ENCODE data around the gene IFNAR2.
"Not testable (repeated sequence)": the region's sequence is repeated elsewhere in the genome, so short reads cannot be mapped to it uniquely, and the experiment has no call there.

The IFNAR2 gene

DNA sequence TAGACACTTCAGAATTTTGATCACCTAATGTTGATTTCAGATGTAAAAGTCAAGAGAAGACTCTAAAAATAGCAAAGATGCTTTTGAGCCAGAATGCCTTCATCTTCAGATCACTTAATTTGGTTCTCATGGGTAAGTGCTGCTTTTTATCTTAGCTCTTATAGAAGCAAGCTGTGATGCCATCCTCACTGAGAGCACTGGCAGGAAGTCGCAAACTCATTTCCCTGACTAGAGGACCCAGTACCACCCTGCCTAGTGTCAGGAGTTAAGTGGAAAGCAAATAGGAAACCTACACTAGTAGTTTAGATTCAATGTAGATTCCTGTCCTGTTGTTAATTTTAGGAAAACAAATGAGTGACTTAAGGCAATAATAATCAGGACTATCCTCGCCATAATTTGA, 12.1 kb downstream of the IFNAR2 start:
- in situ Hi-C loops (cut with HindIII; ENCODE audit: low sequenced_read_pairs), result no loop called here

DNA sequence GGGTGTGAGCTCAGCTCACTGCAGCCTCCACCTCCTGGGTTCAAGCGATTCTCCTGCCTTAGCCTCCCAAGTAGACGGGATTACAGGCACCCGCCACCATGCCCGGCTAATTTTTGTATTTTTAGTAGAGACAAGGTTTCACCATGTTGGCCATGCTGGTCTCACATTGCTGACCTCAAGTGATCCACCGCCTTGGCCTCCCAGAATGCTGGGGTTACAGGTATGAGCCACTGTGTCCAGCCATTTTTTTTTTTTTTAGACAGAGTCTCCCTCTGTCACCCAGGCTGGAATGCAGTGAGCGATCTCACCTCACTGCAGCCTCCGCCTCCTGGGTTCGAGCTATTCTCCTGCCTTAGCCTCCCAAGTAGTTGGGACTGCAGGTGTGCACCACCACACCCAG, 13.1 kb downstream of the IFNAR2 start:
- in situ Hi-C loops (cut with HindIII; ENCODE audit: low sequenced_read_pairs), result not testable (repeated sequence)

DNA sequence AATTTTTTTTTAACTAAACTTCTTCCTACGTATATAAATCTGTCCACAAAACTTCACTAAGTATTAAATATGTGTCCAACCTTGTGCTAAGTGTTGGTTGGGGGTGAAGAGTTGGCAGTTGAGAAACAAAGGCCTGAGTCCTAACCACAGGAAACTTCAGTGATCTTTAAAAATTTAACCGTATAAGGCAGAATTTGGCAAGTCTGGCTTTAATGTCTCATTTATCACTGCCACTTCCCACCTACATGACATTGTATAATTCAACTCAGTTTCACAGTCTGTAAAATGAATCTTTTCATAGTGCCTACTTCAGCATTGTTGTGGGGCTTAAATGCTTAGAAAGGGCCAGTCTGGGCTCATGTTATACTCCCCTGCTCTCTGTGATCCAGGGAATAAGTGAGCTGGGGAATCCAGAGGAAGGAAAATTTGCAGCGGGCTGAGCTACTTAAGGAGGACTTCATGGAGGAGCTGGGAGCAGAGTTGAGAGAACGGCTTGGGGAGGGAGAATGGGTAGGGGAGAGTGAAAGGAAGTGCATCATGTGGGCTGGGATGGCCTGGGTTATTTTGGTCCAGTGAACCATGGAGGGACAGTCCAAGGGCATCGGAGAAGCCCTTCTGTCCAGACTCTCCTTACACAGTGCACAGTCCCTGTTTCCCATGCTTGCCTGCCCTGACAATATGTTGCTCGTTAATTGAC, 14.5 kb downstream of the IFNAR2 start:
- in situ Hi-C loops (cut with HindIII; ENCODE audit: low sequenced_read_pairs), result no loop called here

DNA sequence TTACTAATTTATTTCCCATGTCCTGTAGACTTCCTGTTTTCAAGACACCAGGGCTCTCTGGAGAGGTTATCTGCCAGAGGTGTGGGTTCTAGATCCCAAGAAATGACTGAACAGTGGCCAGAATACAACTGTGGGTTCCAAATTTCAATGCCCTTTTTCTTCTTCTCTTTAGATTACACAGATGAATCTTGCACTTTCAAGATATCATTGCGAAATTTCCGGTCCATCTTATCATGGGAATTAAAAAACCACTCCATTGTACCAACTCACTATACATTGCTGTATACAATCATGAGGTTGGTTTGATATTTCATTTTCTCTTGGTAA, 15.0 kb downstream of the IFNAR2 start:
- in situ Hi-C loops (cut with HindIII; ENCODE audit: low sequenced_read_pairs), result no loop called here

DNA sequence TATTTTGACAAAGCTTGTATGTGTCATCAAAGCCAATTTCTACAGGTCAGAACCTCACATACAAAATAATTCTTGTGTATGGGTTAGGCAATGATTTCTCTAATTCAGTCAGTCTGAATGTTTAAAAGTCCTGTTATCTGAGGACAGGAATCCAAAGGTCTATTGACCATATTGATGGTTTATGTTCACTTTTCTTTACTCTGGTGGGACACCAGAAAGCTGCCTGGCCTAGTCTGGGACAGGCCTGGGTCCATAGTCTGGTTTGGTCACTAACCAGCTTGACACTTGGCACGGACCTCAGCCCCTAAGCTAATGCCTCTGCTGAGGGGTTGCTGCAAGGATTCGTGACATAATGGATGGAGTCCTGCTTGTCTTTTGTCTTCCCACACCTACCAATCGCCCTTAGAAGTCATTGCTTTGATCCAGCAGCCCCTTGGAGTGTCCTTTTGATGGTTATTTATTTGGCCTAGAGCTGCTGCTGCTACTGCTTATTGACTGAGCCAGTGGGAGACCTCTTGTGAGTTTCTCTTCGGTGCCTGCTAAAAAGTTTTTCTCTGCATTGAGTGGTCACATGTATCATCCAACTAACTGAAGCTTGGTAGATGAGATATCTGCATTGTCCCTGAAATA, 15.7 kb downstream of the IFNAR2 start:
- in situ Hi-C loops (cut with HindIII; ENCODE audit: low sequenced_read_pairs), result no loop called here

DNA sequence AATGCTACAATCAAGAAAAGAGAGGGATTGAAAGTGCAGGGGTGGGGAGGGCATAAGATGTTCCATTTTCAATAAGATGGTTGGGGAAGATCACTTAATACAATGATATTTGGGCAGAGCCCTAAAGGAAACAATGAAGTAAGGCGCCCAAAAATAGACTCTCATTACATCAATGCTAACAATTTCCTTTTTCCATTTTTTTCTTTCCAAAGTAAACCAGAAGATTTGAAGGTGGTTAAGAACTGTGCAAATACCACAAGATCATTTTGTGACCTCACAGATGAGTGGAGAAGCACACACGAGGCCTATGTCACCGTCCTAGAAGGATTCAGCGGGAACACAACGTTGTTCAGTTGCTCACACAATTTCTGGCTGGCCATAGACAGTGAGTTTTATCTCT, 16.8 kb downstream of the IFNAR2 start:
- in situ Hi-C loops (cut with HindIII; ENCODE audit: low sequenced_read_pairs), result no loop called here

DNA sequence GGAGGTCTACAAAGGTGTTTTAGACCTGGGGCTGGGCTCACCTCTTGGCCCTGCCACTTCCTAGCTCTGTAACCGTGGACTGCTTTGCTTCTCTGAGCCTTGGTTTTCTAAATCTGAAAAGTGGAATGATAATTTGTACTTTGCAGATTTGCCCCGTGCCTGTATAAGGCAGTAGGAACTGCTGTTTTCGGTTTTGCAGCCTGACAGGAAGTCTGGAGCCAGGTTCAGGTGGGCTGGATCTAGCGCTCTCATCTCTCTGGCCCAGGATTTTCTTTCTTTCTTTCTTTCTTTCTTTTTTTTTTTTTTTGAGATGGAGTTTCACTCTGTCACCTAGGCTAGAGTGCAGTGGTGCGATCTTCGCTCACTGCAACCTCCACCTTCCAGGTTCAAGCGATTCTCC, 17.2 kb downstream of the IFNAR2 start:
- in situ Hi-C loops (cut with HindIII; ENCODE audit: low sequenced_read_pairs), result no loop called here

DNA sequence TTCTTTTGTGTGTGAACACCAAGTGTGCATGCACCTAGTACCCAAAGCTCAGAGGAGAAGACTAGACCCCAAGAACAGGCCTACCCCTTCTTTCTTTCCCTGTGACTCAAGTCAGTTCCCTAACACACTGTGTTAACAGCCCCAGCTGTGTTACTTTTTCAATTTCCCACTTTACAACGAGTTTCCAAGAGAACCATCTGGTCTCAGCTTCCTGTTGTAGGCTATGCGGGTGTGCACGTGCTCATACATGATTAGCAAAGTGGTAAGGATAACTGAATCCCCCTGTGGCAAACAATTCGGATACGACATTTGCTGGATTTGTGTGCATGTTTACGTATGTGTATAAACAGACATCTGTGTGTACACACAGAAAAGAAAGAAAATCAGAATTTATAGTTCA, 17.9 kb downstream of the IFNAR2 start:
- in situ Hi-C loops (cut with HindIII; ENCODE audit: low sequenced_read_pairs), result no loop called here

DNA sequence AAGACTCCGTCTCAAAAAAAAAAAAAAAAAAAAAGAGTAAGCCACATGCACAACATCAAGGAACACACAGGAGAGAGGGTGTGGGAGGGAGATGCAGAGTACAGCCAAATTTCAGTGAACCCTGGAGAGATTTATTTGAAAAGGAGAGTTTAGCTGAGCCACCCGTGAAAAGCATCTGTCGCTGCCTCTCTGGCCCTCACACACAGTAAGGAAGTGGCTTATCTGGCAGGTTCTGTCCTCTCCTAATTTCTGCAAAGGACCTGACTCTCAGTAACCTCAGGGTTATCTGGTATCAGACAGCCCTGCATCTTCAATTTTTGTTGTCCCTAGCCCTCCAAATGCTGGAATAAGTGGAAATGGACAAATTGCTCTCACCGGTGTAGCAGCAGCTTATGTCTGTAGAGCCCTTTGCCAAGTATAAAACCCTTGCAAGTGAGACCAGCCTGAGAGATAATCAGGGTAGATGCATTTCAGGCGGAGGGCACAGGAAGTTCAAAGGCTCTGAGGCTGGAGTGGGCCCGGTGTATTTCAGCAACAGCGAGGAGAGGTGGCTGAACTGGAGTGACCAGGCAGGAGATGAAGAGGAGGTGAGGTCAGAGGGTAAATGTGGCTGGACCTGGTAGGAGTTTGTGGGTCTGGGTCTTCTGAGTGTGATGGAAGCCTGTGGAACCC, 19.7 kb downstream of the IFNAR2 start:
- in situ Hi-C loops (cut with HindIII; ENCODE audit: low sequenced_read_pairs), result no loop called here

DNA sequence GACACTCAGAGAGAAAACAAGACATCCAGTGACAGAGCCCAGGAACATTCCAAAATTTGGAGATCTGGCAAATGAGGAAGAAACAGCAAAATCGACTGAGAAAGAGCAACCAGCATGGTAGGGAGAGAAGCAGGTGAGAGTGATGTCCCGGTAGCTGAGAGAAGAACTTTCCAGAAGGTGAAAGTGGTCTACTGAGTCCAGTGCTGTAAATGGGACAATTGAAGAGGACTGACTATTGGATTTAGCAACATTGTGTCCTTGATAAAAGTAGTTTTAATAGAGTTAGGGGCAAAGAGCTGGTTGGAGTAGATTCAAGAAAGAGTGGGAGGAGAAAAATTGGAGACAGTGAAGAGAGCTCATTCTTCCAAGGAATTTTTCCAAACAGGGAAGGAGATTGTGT, 21.4 kb downstream of the IFNAR2 start:
- in situ Hi-C loops (cut with HindIII; ENCODE audit: low sequenced_read_pairs), result no loop called here

DNA sequence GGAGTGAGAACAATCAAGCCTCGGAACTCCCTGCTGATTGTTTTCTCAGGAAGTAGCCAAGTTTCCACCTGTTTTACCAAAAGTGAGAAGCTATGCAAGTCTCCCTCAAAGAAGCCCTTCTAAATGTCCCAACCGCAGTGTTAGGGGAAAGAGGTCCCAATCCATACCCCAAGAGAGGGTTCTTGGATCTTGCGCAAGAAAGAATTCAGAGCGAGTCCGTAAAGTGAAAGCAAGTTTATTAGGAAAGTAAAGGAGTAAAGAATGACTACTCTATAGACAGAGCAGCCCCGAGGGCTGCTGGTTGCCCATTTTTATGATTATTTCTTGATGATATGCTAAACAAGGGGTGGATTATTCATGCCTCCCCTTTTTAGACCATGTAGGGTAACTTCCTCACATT, 23.6 kb downstream of the IFNAR2 start:
- in situ Hi-C loops (cut with HindIII; ENCODE audit: low sequenced_read_pairs), result not testable (repeated sequence)

DNA sequence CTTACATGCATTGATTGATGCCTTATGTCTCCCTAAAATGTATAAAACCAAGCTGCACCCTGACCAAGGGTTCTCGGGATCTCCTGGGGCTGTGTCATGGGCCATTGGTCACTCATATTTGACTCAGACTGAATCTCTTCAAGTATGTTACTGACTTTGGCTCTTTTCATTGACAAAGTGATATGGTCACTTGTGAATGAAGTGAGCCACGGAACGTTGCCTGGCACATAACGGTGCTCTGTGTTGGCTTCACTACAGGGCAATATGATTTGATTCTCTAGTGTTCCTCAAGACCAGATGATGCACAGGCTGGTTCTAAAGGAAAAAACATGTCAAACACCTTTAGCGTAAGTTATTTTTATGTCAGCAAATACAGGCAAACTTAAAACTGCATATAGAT, 25.0 kb downstream of the IFNAR2 start:
- in situ Hi-C loops (cut with HindIII; ENCODE audit: low sequenced_read_pairs), result no loop called here

DNA sequence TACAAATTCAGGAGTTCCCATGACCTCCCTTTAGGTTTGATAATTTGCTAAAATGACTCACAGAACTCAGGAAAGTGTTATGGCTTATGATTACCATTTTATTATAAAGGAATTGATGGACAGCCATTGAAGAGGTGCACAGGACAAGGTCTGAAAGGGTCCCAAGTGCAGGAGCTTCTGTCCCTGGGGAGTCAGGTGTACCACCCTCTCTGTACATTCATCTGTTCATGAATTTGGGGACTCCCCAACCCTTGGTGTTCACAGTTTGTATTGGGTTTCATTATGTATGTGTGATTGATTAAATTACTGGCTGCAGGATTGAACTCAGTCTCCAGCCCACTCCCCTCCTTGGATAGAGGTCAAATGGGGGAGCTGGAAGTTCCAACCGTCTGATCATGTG, 25.7 kb downstream of the IFNAR2 start:
- in situ Hi-C loops (cut with HindIII; ENCODE audit: low sequenced_read_pairs), result no loop called here

DNA sequence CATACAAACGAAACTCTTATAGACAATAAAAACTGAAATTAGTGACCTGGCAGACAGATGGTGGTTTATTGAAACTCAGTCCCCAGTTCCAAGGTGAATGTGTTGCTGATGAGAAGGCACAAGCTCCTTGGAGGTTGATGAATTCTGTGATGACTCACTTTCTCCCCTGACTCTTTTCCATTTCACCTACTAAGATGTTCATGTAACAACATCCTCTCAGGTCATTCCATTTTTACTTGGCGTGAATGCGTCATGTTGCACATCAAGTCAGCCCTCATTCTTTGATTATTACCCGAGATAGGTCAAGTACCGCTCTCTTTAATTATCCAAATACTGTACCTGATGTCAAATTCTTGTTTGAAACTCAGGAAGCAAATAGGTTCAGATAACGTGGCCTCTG, 26.3 kb downstream of the IFNAR2 start:
- in situ Hi-C loops (cut with HindIII; ENCODE audit: low sequenced_read_pairs), result no loop called here

DNA sequence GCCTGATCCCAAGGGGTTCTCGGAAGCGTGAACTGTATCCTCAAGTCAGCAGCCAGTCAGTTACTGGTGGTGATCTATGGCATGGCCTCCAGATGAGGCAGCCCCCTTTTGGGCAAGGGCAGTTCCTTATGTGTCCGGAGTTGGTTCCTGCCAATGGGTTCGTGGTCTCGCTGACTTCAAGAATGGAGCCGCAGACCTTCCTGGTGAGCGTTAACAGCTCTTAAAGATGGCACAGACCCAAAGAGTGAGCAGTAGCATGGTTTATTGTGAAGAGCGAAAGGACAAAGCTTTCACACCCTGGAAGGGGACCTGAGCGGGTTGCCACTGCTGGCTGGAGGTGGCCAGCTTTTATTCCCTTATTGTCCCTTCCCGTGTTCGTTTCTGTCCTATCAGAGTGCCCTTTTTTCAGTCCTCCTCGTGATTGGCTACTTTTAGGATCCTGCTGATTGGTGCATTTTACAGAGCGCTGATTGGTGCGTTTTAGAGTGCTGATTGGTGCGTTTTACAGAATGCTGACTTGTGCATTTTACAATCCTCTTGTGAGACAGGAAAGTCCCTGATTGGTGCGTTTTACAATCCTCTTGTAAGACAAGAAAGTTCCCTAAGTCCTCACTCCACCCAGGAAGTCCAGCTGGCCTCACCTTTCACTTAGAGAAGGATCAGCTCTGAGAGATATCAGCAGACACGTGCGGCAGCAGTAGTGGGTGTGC, 27.5 kb downstream of the IFNAR2 start:
- in situ Hi-C loops (cut with HindIII; ENCODE audit: low sequenced_read_pairs), result no loop called here

DNA sequence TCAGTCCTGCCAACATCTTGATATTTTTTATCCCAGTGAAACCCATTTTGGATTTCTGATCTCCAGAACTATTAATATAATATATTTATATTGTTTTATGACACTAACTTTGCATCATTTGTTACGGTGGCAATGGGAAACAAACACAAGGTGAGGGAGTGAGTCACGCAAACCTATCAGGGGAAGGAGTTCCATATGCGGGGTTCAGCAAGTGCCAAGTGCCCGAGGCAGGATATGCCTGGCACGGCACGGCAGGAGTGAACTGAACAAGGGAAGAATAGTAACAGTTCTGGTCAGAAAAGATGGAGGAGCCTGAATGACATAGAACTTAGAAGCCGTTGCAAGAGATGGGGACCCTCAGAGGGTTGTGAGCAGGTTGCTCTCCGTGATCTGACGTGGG, 28.7 kb downstream of the IFNAR2 start:
- in situ Hi-C loops (cut with HindIII; ENCODE audit: low sequenced_read_pairs), result no loop called here

DNA sequence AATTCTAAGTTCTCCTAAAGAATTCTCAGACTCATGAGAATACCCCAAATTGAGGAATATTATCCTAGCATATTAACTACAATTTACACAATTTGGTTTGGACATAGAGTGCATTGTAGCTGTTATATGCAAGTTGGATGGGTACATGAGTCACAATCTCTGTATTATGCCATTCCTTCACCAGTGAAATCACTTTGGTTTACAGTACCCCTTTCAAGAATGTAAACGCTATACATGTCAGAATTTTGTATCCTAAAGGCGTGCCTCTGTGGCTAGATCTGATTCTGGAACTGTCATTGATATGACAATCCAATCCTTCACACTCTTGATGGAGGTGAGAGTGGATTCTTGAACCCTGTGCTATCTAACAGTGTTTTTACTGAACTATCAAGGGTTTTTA, 29.7 kb downstream of the IFNAR2 start:
- in situ Hi-C loops (cut with HindIII; ENCODE audit: low sequenced_read_pairs), result no loop called here

DNA sequence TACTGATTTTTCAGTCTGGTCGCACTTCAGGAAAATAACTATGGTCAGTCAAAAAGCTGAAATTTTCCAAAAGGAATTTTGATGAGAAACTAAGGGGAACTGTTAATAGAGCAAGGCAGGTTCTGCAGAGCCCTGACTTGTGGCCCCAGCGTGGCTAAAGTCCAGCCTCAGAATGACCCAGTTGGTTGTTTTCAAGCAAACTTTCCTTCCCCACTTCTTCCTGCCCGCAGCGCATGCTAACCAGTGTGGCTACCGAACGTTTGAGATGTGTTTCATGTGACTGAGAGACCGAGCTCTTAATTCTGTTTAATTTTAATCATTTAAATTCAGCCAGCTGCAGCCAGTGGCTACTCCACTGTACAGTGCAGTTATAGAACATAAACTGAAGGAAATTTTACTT, 30.3 kb downstream of the IFNAR2 start:
- in situ Hi-C loops (cut with HindIII; ENCODE audit: low sequenced_read_pairs), result no loop called here

DNA sequence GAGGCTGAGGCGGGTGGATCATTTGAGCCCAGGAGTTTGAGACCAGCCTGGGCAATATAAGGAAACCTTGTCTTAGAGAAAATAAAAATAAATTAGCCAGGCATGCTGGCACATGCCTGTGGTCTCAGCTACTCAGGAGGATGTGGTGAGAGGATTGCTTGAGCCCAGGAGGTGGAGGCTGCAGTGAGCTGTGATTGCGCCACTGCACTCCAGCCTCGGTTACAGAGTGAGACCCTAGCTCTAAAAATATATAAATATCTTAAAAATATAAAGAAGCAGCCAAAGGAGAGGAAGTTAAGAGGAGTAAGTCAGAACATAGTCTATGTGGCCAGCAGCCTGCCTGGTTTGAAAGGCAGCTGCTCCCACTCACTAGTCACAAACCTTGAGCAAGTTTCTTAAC, 31.9 kb downstream of the IFNAR2 start:
- in situ Hi-C loops (cut with HindIII; ENCODE audit: low sequenced_read_pairs), result no loop called here

DNA sequence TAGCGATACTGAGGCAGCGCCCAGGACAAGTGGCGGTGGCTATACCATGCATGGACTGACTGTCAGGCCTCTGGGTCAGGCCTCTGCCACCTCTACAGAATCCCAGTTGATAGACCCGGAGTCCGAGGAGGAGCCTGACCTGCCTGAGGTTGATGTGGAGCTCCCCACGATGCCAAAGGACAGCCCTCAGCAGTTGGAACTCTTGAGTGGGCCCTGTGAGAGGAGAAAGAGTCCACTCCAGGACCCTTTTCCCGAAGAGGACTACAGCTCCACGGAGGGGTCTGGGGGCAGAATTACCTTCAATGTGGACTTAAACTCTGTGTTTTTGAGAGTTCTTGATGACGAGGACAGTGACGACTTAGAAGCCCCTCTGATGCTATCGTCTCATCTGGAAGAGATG, 33.2 kb downstream of the IFNAR2 start:
- in situ Hi-C loops (cut with HindIII; ENCODE audit: low sequenced_read_pairs), result no loop called here

DNA sequence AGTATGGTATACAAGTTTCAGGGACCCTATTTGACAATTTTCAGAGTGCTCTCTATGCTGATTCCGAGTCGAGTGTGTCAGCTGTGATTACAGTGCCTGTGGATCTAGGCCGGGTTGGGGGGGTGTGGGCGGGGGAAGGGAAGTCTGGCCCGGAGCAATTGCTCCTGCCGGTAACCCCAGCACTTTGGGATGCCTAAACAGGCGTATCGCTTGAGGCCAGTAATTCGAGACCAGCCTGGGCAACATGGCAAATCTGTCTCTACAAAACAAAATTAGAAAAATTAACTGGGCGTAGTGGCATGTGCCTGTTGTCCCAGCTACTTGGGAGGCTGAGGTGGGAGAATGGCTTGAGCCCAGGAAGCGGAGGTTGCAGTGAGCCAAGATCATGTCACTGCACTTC, 34.8 kb downstream of the IFNAR2 start:
- in situ Hi-C loops (cut with HindIII; ENCODE audit: low sequenced_read_pairs), result no loop called here

DNA sequence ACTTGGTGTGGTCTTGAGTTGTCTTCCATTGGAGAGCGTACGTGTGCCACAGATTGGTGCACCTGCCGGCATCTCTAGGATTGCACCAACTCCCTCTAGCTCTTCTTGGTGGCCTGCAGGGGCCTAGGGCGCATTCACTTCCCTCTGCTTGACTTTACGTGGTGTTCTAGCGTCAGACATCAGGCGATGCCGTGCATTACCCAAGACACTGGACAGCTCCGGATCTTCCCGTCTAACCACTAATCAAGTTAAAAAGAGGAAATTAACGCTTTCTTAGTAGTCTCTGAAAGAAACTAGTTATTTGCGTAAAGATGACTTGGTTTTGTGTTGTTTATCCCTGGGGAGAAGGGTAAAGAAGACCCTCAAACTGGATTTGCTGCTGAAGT, 35.9 kb downstream of the IFNAR2 start:
- in situ Hi-C loops (cut with HindIII; ENCODE audit: low sequenced_read_pairs), result no loop called here
